Loucy (cell line): Measurements from ENCODE around the gene PNMA6E.

Experiments used
- H2AFZ ChIP-seq: fragments of 200-600 bp; sonication (generic); 2 replicates; pipeline ENCODE4 v1.6.0; 2016; ENCODE audit warnings: antibody characterized with exemption, mild to moderate bottlenecking, low read length, moderate library complexity
- H3F3A ChIP-seq: fragments of 200-600 bp; 2 replicates; pipeline ENCODE4 v1.6.0; 2016; ENCODE audit warnings: antibody characterized with exemption, low read depth, mild to moderate bottlenecking
- H3K27me3 ChIP-seq: fragments of 200-600 bp; sonication (generic); 2 replicates; pipeline ENCODE4 v1.6.1; 2014; ENCODE audit warnings: low read length, mild to moderate bottlenecking; ENCODE audit not compliant: insufficient read depth, poor library complexity, severe bottlenecking
- H3K36me3 ChIP-seq: fragments of 200-600 bp; sonication (generic); 2 replicates; pipeline ENCODE4 v1.6.1; 2016; ENCODE audit warnings: low read length; ENCODE audit not compliant: insufficient read depth
- H3K4me1 ChIP-seq: fragments of 200-600 bp; sonication (generic); 2 replicates; pipeline ENCODE4 v1.5.1; 2014; ENCODE audit warnings: low read length, mild to moderate bottlenecking; ENCODE audit not compliant: insufficient read depth, poor library complexity, severe bottlenecking
- H3K4me2 ChIP-seq: fragments of 200-600 bp; sonication (generic); 2 replicates; pipeline ENCODE4 v1.6.0; 2014; ENCODE audit warnings: antibody characterized with exemption, low read length, low read depth, mild to moderate bottlenecking; ENCODE audit not compliant: poor library complexity, severe bottlenecking
- H3K4me3 ChIP-seq: fragments of 200-600 bp; sonication (generic); 2 replicates; pipeline ENCODE4 v1.5.1; 2014; ENCODE audit warnings: low read length, mild to moderate bottlenecking, mixed read lengths; ENCODE audit not compliant: poor library complexity, severe bottlenecking
- H3K79me2 ChIP-seq: fragments of 200-600 bp; sonication (generic); 2 replicates; pipeline ENCODE4 v1.6.1; 2014; ENCODE audit warnings: low read length; ENCODE audit not compliant: insufficient read depth
- H3K9ac ChIP-seq: fragments of 200-600 bp; sonication (generic); 2 replicates; pipeline ENCODE4 v1.6.0; 2014; ENCODE audit warnings: mild to moderate bottlenecking, low read depth, low read length, moderate library complexity; ENCODE audit not compliant: poor library complexity, severe bottlenecking
- H3K9me2 ChIP-seq: fragments of 200-600 bp; sonication (generic); replicated peaks from 2 replicates; pipeline ENCODE4 v1.6.1; 2016; ENCODE audit warnings: low read depth, low read length, mixed read lengths
- H3K9me3 ChIP-seq: fragments of 200-600 bp; sonication (generic); 2 replicates; pipeline ENCODE4 v1.6.1; 2014; ENCODE audit warnings: mild to moderate bottlenecking, antibody characterized with exemption, low read length, low read depth; ENCODE audit not compliant: insufficient read depth
- H4K20me1 ChIP-seq: fragments of 200-600 bp; sonication (generic); 2 replicates; pipeline ENCODE4 v1.6.0; 2014; ENCODE audit warnings: antibody characterized with exemption, low read length, mild to moderate bottlenecking; ENCODE audit not compliant: insufficient read depth, poor library complexity, severe bottlenecking
- EZH2phosphoT487 ChIP-seq: fragments of 200-600 bp; IDR thresholded peaks from 2 replicates; pipeline ENCODE4 v1.6.1; 2018; ENCODE audit warnings: antibody characterized with exemption, mild to moderate bottlenecking, moderate library complexity, borderline replicate concordance
- TF ChIP-seq, protein P1 (sequence below): fragments of 200-600 bp; sonication (generic); conservative IDR thresholded peaks from 2 replicates; pipeline ENCODE4 v1.5.1; 2014; ENCODE audit warnings: mild to moderate bottlenecking, antibody characterized with exemption, low read length

The PNMA6E gene

DNA sequence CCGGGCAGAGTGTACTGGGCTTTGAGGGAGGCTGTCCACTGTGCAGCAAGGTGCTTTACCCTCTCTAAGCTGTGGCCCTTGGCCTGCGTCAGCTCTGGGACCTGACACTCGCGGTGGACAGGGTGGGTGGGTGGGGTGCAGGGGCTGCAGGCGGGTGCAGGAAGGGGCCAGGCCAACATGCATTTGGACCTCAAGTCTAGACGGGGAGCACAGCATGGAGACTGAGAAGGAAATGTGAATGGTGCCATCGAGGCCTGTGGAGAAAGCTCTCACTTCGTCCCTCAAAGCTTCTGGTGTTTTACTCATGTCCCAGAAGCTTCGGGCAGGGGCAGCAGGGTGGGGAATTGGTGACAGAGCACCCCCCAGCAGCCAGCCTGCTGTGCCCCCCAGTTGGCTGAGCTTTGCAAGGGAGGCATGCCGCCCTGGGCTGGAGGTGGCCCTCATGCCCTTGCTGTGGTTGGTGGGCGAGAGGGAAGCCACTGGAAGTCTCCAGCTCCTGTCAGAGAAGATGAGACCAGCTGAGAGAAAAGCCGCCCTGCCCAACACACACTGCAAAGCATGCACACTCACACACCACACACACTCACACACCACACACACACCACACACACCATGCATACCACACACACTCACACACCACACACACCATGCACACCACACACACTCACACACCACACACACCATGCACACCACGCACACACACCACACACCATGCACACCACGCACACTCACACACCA lies 12.3 kb downstream of the PNMA6E start:
- H3K4me1 ChIP-seq, result no peaks in the 10 kb centered on the region
- no peak overlapping the region for H3K9ac ChIP-seq
- no peak overlapping the region for H2AFZ ChIP-seq
- H3K9me3 ChIP-seq, result no peaks in the 10 kb centered on the region
- H3K4me3 ChIP-seq, result no peak overlapping the region
- no peaks in the 10 kb centered on the region for H3K9me2 ChIP-seq
- H3F3A ChIP-seq, result no peaks in the 10 kb centered on the region
- H3K4me2 ChIP-seq, result no peak overlapping the region
- H3K79me2 ChIP-seq, result no peaks in the 10 kb centered on the region
- H3K27me3 ChIP-seq, result no peaks in the 10 kb centered on the region
- no peaks in the 10 kb centered on the region for H3K36me3 ChIP-seq
- no peak for TF ChIP-seq EZH2phosphoT487
- H4K20me1 ChIP-seq, result no peaks in the 10 kb centered on the region

DNA sequence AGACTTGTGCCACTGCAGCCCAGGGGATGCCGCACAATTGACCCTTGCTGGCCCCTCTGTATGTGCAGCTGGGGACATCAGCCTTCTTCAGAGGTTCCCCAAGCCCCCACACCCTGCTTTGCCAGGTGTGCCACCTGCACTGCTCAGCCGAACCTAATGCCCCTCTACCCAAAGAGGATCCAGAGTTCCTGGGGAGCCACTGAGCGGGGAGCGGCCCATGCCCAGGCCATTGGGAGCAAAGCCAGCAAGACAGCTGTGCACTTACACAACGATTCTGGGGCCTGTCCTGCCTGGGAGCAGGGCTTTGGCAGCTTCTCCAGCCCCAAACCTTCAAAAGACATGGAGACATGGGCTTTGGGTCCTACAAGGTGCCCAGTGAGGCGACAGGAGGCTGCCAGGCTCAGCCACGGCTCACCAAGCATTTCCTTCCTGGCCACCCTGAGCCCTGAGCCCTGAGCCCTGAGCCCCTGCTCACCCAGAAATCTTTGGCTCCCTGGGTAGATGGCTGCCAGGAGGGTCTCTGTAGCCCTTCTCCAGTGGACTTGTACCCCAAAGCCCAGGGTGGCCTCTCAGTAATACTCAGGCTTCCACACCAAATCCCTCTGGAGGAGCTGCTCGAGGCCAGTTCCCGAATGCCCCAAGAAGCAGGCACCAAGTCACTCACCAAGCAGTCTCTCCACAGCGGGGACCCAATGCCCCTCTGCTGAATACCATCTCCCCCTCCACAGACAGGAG lies 13.0 kb downstream of the PNMA6E start:
- H3K9ac ChIP-seq, result no peak overlapping the region
- no peak overlapping the region for H2AFZ ChIP-seq
- no peaks in the 10 kb centered on the region for H3K9me2 ChIP-seq
- H3K9me3 ChIP-seq, result no peaks in the 10 kb centered on the region
- TF ChIP-seq EZH2phosphoT487, result no peak
- TF ChIP-seq, protein P1, sequence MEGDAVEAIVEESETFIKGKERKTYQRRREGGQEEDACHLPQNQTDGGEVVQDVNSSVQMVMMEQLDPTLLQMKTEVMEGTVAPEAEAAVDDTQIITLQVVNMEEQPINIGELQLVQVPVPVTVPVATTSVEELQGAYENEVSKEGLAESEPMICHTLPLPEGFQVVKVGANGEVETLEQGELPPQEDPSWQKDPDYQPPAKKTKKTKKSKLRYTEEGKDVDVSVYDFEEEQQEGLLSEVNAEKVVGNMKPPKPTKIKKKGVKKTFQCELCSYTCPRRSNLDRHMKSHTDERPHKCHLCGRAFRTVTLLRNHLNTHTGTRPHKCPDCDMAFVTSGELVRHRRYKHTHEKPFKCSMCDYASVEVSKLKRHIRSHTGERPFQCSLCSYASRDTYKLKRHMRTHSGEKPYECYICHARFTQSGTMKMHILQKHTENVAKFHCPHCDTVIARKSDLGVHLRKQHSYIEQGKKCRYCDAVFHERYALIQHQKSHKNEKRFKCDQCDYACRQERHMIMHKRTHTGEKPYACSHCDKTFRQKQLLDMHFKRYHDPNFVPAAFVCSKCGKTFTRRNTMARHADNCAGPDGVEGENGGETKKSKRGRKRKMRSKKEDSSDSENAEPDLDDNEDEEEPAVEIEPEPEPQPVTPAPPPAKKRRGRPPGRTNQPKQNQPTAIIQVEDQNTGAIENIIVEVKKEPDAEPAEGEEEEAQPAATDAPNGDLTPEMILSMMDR, result no peak
- H3F3A ChIP-seq, result no peaks in the 10 kb centered on the region
- no peaks in the 10 kb centered on the region for H3K79me2 ChIP-seq
- no peaks in the 10 kb centered on the region for H3K36me3 ChIP-seq
- no peaks in the 10 kb centered on the region for H3K4me1 ChIP-seq
- H3K4me3 ChIP-seq, result no peak overlapping the region
- no peaks in the 10 kb centered on the region for H3K27me3 ChIP-seq
- no peak overlapping the region for H3K4me2 ChIP-seq
- no peaks in the 10 kb centered on the region for H4K20me1 ChIP-seq

DNA sequence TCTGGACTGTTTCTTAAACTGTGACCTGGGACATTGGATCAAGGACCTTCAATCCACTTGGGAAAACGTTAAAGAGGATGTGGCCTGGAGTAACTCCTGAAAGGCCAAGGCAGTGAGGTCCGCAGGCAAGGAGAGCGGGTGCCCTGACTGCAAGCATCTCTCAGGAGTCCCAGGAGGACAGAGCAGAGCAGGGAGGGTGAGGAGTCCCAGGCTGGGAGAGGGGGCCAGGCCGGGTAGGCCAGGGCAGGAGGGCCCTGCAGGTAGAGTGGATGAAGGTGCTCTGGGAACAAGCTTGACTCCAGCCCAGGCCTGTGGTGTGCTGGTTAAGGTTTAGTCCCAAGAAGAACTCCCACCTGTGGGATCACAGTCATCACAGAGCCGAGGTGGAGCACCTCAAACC lies 13.8 kb downstream of the PNMA6E start:
- Histone ChIP-seq H3K4me3 (no peak overlapping the region), H3K79me2 (no peaks in the 10 kb centered on the region), H3K4me2 (no peak overlapping the region), H3K9ac (no peak overlapping the region), H3K9me3 (no peaks in the 10 kb centered on the region), H3F3A (no peaks in the 10 kb centered on the region), H2AFZ (no peak overlapping the region), H3K27me3 (no peaks in the 10 kb centered on the region), H3K9me2 (no peaks in the 10 kb centered on the region), H3K4me1 (no peaks in the 10 kb centered on the region), H3K36me3 (no peaks in the 10 kb centered on the region), H4K20me1 (no peaks in the 10 kb centered on the region)
- no peak for TF ChIP-seq EZH2phosphoT487
- TF ChIP-seq, protein P1, result no peak
